ENCODE data around the gene COX7A1.

The COX7A1 gene

DNA sequence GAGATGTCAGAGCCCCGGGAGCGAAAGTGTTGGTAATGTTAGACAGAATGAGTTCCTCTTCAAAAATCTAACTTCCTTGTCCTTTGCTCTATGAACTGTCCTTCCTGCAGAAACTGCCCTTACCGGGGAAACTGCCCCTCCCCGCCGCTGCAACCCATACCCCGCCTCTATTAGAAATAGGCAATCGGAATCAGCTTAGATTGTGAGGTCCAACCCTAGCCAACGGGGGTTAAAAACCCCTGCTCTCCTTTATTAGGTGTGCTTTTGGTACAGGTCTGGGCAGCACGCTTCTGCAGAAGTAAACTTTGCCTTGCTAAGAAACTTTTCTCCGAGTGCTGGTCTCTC lies 23.9 kb downstream of the COX7A1 start:
- DNase-seq (ENCODE audit: extremely low read depth, insufficient read length), result no peak
- peak overlapping the region; percentile 73 for H3K4me3 ChIP-seq (replicated peaks; ENCODE audit: low read depth, low read length)
- H3K36me3 ChIP-seq (ENCODE audit: control insufficient read depth, insufficient read depth, low read length), result 0 out of 2 replicates have a peak, but pooled peaks cover 2% of the 10 kb centered on the region
- TF ChIP-seq, protein P1, sequence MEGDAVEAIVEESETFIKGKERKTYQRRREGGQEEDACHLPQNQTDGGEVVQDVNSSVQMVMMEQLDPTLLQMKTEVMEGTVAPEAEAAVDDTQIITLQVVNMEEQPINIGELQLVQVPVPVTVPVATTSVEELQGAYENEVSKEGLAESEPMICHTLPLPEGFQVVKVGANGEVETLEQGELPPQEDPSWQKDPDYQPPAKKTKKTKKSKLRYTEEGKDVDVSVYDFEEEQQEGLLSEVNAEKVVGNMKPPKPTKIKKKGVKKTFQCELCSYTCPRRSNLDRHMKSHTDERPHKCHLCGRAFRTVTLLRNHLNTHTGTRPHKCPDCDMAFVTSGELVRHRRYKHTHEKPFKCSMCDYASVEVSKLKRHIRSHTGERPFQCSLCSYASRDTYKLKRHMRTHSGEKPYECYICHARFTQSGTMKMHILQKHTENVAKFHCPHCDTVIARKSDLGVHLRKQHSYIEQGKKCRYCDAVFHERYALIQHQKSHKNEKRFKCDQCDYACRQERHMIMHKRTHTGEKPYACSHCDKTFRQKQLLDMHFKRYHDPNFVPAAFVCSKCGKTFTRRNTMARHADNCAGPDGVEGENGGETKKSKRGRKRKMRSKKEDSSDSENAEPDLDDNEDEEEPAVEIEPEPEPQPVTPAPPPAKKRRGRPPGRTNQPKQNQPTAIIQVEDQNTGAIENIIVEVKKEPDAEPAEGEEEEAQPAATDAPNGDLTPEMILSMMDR (IDR thresholded peaks at IDR 0.05; ENCODE audit: insufficient read depth, low read length, poor library complexity, severe bottlenecking), result no peak
- no peaks in the 10 kb centered on the region for H3K27me3 ChIP-seq (replicated peaks; ENCODE audit: control insufficient read depth, insufficient read depth, low read length)

DNA sequence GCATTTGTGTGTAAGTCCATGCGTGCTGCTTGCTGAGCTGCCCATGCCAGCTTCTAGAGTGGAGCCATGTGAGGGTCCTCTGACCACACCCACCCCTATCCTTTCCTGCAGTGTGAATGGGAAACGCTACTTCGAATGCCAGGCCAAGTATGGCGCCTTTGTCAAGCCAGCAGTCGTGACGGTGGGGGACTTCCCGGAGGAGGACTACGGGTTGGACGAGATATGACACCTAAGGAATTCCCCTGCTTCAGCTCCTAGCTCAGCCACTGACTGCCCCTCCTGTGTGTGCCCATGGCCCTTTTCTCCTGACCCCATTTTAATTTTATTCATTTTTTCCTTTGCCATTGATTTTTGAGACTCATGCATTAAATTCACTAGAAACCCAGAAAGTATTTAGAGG lies 26.7 kb downstream of the COX7A1 start:
- Histone ChIP-seq H3K36me3 (ENCODE audit: control insufficient read depth, insufficient read depth, low read length) (peaks cover 9% of the 10 kb centered on the region), H3K4me3 (replicated peaks; ENCODE audit: low read depth, low read length) (no peak overlapping the region), H3K27me3 (replicated peaks; ENCODE audit: control insufficient read depth, insufficient read depth, low read length) (no peaks in the 10 kb centered on the region)
- TF ChIP-seq, protein P1 (IDR thresholded peaks at IDR 0.05; ENCODE audit: insufficient read depth, low read length, poor library complexity, severe bottlenecking), result no peak
- no peak for DNase-seq (ENCODE audit: extremely low read depth, insufficient read length)

DNA sequence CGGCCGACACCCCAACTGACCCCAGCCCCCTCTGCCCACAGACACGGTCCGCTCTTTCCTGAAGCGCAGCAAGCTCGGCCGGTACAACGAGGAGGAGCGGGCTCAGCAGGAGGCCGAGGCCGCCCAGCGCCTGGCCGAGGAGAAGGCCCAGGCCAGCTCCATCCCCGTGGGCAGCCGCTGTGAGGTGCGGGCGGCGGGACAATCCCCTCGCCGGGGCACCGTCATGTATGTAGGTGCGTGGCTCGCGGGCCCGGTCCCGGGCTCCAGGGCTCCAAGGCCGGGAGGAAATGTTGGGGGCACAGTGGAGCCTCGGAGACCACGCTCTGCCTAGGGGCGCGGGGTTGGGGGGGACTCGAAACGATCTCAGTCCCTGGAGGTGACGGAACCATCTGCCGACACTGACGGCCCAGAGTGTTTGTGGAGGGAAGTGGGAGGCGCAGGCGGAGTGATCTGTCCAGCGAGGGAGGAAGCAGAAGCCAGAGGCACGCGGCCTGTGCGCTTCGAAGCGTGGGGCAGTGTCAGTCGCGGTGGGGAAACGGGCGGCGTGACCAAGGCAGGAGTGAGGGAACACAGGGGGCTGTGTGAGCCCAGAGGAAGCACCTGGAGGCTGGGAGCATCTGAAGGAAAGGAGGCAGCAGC lies 30.6 kb downstream of the COX7A1 start:
- H3K27me3 ChIP-seq (replicated peaks; ENCODE audit: control insufficient read depth, insufficient read depth, low read length), result no peaks in the 10 kb centered on the region
- no peak for DNase-seq (ENCODE audit: extremely low read depth, insufficient read length)
- TF ChIP-seq, protein P1 (IDR thresholded peaks at IDR 0.05; ENCODE audit: insufficient read depth, low read length, poor library complexity, severe bottlenecking), result no peak
- H3K4me3 ChIP-seq (replicated peaks; ENCODE audit: low read depth, low read length), result no peak overlapping the region
- H3K36me3 ChIP-seq (ENCODE audit: control insufficient read depth, insufficient read depth, low read length), result peaks cover 17% of the 10 kb centered on the region

DNA sequence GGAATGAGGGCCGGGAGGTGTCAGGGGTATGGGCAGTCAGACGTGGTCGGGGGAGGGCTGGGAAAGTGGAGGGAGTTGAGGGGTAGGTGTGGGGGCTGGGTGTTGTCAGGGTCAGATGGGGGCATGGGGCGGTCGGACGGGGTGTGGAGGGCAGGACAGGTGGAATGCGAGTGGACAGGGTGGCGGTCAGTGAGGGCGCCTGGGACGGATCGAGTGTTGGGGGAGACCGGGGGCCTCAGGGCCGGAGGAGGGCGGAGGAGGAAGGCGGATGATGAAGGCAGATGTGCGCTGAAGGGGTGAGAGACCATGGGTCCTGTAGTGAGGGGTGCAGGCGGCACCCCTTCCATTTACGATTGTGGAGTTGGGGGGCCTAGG lies 31.3 kb downstream of the COX7A1 start:
- H3K27me3 ChIP-seq (replicated peaks; ENCODE audit: control insufficient read depth, insufficient read depth, low read length), result no peaks in the 10 kb centered on the region
- TF ChIP-seq, protein P1 (IDR thresholded peaks at IDR 0.05; ENCODE audit: insufficient read depth, low read length, poor library complexity, severe bottlenecking), result no peak
- no peak for DNase-seq (ENCODE audit: extremely low read depth, insufficient read length)
- no peak overlapping the region for H3K4me3 ChIP-seq (replicated peaks; ENCODE audit: low read depth, low read length)
- H3K36me3 ChIP-seq (ENCODE audit: control insufficient read depth, insufficient read depth, low read length), result peaks cover 17% of the 10 kb centered on the region

DNA sequence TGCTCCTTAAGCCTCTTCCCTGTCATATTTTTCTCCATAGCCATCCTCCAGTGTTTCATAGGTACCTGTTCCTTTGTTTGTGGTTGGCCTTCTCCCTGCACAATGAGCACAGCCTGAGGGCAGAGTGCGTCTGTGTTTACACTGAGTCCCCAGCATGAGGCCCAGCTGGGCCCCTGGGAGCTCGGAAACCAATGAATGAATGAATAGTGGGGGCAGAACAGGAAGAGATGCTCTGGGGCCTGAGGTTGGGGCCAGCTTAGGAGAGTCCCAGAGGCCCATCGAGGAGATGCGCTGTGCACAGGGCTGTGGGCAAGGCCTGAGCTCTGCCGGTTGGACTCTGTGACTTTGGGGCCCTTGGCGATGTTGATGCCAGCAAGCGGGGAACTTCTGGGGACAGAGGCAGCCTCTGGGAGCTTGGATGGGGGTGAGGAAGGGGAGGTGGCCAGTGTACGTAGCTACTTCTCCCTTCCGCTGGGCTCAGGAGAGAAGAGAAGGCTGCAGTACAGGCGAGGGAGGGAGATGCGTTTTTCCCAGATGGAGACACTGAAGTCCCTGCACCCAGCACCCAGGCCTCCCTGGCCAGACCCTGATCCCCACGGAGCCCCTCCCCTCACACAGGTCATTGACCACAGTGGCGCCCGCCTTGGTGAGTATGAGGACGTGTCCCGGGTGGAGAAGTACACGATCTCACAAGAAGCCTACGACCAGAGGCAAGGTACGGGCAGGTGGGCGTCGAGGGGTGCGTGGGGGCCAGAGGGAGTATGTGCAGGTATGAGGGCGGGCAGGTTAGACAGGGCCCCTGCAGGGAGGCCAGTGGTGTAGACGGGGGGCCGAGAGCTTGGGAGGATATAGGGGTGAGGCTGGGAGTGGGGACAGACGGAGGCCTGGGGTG lies 31.9 kb downstream of the COX7A1 start:
- DNase-seq (ENCODE audit: extremely low read depth, insufficient read length), result no peak
- TF ChIP-seq, protein P1 (IDR thresholded peaks at IDR 0.05; ENCODE audit: insufficient read depth, low read length, poor library complexity, severe bottlenecking), result no peak
- Histone ChIP-seq H3K4me3 (replicated peaks; ENCODE audit: low read depth, low read length) (no peak overlapping the region), H3K27me3 (replicated peaks; ENCODE audit: control insufficient read depth, insufficient read depth, low read length) (no peaks in the 10 kb centered on the region), H3K36me3 (ENCODE audit: control insufficient read depth, insufficient read depth, low read length) (peaks cover 15% of the 10 kb centered on the region)
